HUES6 (cell line): ENCODE data around the gene SLC25A21.
"Not testable (repeated sequence)": the region's sequence is repeated elsewhere in the genome, so short reads cannot be mapped to it uniquely, and the experiment has no call there.

Experiments used
- H3K27ac ChIP-seq: 2 replicates; pipeline ENCODE4 v1.7.0; 2013; ENCODE audit warnings: low read depth, mild to moderate bottlenecking, low read length, inconsistent platforms
- H3K27me3 ChIP-seq: 2 replicates; pipeline ENCODE4 v1.6.1; 2013; ENCODE audit warnings: low read length; ENCODE audit not compliant: control insufficient read depth, insufficient read depth
- H3K36me3 ChIP-seq: 2 replicates; pipeline ENCODE4 v1.6.1; 2013; ENCODE audit warnings: low read length; ENCODE audit not compliant: control insufficient read depth, insufficient read depth
- H3K4me1 ChIP-seq: 2 replicates; pipeline ENCODE4 v1.6.1; 2013; ENCODE audit warnings: low read length; ENCODE audit not compliant: control insufficient read depth, insufficient read depth
- H3K4me3 ChIP-seq: 2 replicates; pipeline ENCODE4 v1.5.1; 2013; ENCODE audit warnings: low read depth, low read length
- H3K9ac ChIP-seq: one replicate; pipeline ENCODE4 v1.6.1; 2013; ENCODE audit warnings: mild to moderate bottlenecking, low read length
- H3K9me3 ChIP-seq: 2 replicates; pipeline ENCODE4 v1.6.1; 2013; ENCODE audit warnings: low read depth, low read length; ENCODE audit not compliant: control insufficient read depth, insufficient read depth

The SLC25A21 gene

GRCh38 chr14:37088356-37089215 lies 83.8 kb downstream of the SLC25A21 start:
- Histone ChIP-seq H3K36me3 (no peaks in the 10 kb centered on the region), H3K9ac (no peak overlapping the region), H3K27me3 (no peaks in the 10 kb centered on the region), H3K27ac (no peak overlapping the region), H3K4me3 (no peak overlapping the region), H3K9me3 (no peaks in the 10 kb centered on the region), H3K4me1 (no peaks in the 10 kb centered on the region; the same call in 1 of the 2 replicates)

GRCh38 chr14:37087520-37087919 lies 84.9 kb downstream of the SLC25A21 start:
- Histone ChIP-seq H3K4me3 (no peak overlapping the region), H3K36me3 (no peaks in the 10 kb centered on the region), H3K4me1 (no peaks in the 10 kb centered on the region; the same call in 1 of the 2 replicates), H3K27me3 (no peaks in the 10 kb centered on the region), H3K9ac (no peak overlapping the region), H3K9me3 (no peaks in the 10 kb centered on the region), H3K27ac (no peak overlapping the region)

- Histone ChIP-seq H3K36me3 (no peaks in the 10 kb centered on the region), H3K27ac (no peak overlapping the region)
Measured at GRCh38 chr14:37083599-37083998, 88.8 kb downstream of the SLC25A21 start.

GRCh38 chr14:37082449-37082848 lies 90.0 kb downstream of the SLC25A21 start:
- Histone ChIP-seq H3K4me1 (no peaks in the 10 kb centered on the region), H3K9ac (no peak overlapping the region), H3K27ac (no peak overlapping the region), H3K9me3 (no peaks in the 10 kb centered on the region), H3K4me3 (no peak overlapping the region), H3K27me3 (no peaks in the 10 kb centered on the region), H3K36me3 (no peaks in the 10 kb centered on the region)

More at GRCh38 chr14:37083599-37083998, 88.8 kb downstream of the SLC25A21 start:
- Histone ChIP-seq H3K4me1 (no peaks in the 10 kb centered on the region), H3K27me3 (no peaks in the 10 kb centered on the region), H3K9ac (no peak overlapping the region), H3K4me3 (no peak overlapping the region), H3K9me3 (no peaks in the 10 kb centered on the region)

- Histone ChIP-seq H3K9me3 (no peaks in the 10 kb centered on the region), H3K27me3 (no peaks in the 10 kb centered on the region), H3K36me3 (no peaks in the 10 kb centered on the region), H3K4me1 (no peaks in the 10 kb centered on the region), H3K27ac (no peak overlapping the region), H3K4me3 (no peak overlapping the region), H3K9ac (no peak overlapping the region)
Measured at GRCh38 chr14:37081856-37082255, 90.5 kb downstream of the SLC25A21 start.

GRCh38 chr14:37081218-37081617 lies 91.2 kb downstream of the SLC25A21 start:
- H3K4me1 ChIP-seq = no peaks in the 10 kb centered on the region
- no peaks in the 10 kb centered on the region for H3K9me3 ChIP-seq
- H3K27ac ChIP-seq = no peak overlapping the region
- H3K27me3 ChIP-seq = no peaks in the 10 kb centered on the region
- no peak overlapping the region for H3K9ac ChIP-seq
- H3K4me3 ChIP-seq = no peak overlapping the region
- H3K36me3 ChIP-seq = no peaks in the 10 kb centered on the region

GRCh38 chr14:37078131-37078530 lies 94.3 kb downstream of the SLC25A21 start:
- Histone ChIP-seq H3K9ac (no peak overlapping the region), H3K4me3 (no peak overlapping the region), H3K9me3 (no peaks in the 10 kb centered on the region)

GRCh38 chr14:37074320-37074719 lies 98.1 kb downstream of the SLC25A21 start:
- not testable (repeated sequence) for H3K27me3 ChIP-seq, H3K9me3 ChIP-seq, H3K36me3 ChIP-seq, H3K4me3 ChIP-seq, H3K4me1 ChIP-seq, H3K27ac ChIP-seq, H3K9ac ChIP-seq

More at GRCh38 chr14:37078131-37078530, 94.3 kb downstream of the SLC25A21 start:
- H3K27ac ChIP-seq = no peak overlapping the region
- no peaks in the 10 kb centered on the region for H3K27me3 ChIP-seq
- H3K36me3 ChIP-seq = no peaks in the 10 kb centered on the region
- no peaks in the 10 kb centered on the region for H3K4me1 ChIP-seq

- Histone ChIP-seq H3K36me3 (no peaks in the 10 kb centered on the region), H3K9ac (no peak overlapping the region), H3K27ac (no peak overlapping the region), H3K9me3 (no peaks in the 10 kb centered on the region), H3K4me3 (no peak overlapping the region), H3K4me1 (peaks cover 10% of the 10 kb centered on the region; the same call in 1 of the 2 replicates), H3K27me3 (no peaks in the 10 kb centered on the region)
Measured at GRCh38 chr14:37063467-37064240, 108.8 kb downstream of the SLC25A21 start.

GRCh38 chr14:37062191-37062803 lies 110.1 kb downstream of the SLC25A21 start:
- no peaks in the 10 kb centered on the region for H3K9me3 ChIP-seq
- H3K36me3 ChIP-seq = no peaks in the 10 kb centered on the region
- H3K4me3 ChIP-seq = no peak overlapping the region
- peaks cover 10% of the 10 kb centered on the region; the same call in 1 of the 2 replicates for H3K4me1 ChIP-seq
- H3K9ac ChIP-seq = no peak overlapping the region
- H3K27me3 ChIP-seq = no peaks in the 10 kb centered on the region
- H3K27ac ChIP-seq = no peak overlapping the region
